ENCODE data around the gene USH1G.
"Not testable (repeated sequence)": the region's sequence is repeated elsewhere in the genome, so short reads cannot be mapped to it uniquely, and the experiment has no call there.

DNA sequence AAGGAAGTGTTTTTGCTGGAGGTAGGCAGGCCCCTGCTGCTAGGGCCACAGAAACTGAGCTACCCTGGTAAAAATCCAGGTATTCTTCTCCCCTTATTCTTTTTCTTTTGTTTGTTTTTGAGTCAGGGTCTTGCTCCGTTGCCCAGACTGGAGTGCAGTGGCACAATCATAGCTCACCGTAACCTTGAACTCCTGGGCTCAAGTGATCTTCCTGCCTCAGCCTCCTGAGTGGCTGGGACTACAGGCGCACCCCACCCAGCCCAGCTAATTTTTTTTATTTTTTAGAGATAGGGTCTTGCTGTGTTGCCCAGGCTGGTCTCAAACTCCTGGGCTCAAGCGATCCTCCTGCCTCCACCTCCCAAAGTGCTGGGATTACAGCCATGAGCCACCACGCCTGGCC is 46.4 kb upstream of the USH1G start:
- TF ChIP-seq, protein P1, sequence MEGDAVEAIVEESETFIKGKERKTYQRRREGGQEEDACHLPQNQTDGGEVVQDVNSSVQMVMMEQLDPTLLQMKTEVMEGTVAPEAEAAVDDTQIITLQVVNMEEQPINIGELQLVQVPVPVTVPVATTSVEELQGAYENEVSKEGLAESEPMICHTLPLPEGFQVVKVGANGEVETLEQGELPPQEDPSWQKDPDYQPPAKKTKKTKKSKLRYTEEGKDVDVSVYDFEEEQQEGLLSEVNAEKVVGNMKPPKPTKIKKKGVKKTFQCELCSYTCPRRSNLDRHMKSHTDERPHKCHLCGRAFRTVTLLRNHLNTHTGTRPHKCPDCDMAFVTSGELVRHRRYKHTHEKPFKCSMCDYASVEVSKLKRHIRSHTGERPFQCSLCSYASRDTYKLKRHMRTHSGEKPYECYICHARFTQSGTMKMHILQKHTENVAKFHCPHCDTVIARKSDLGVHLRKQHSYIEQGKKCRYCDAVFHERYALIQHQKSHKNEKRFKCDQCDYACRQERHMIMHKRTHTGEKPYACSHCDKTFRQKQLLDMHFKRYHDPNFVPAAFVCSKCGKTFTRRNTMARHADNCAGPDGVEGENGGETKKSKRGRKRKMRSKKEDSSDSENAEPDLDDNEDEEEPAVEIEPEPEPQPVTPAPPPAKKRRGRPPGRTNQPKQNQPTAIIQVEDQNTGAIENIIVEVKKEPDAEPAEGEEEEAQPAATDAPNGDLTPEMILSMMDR (IDR thresholded peaks at IDR 0.05; ENCODE audit: low read length): not testable (repeated sequence)
- not testable (repeated sequence) for TF ChIP-seq EZH2phosphoT487 (IDR thresholded peaks at IDR 0.05; ENCODE audit: low read length)

Data from MM.1S (cell line).